Endothelial cell (in vitro differentiated cells): ENCODE measurements around the gene FBLN2. TPM values are rescaled to one million over a fixed set of nuclear protein-coding genes. Genes with fewer than 3 reads are reported as not detected.

Experiments
- DNase-seq: peaks from one replicate; pipeline ENCODE4 v3.0.0; 2021; ENCODE audit warnings: low spot score
- H3K27ac Mint-ChIP-seq: one replicate; pipeline ENCODE4 v1.8.0; 2021; ENCODE audit warnings: mixed read lengths, inconsistent platforms; ENCODE audit not compliant: unreplicated experiment
- H3K27me3 Mint-ChIP-seq: one replicate; pipeline ENCODE4 v1.8.0; 2021; ENCODE audit warnings: mild to moderate bottlenecking, moderate library complexity, mixed read lengths, inconsistent platforms; ENCODE audit not compliant: unreplicated experiment
- H3K36me3 Mint-ChIP-seq: one replicate; pipeline ENCODE4 v1.8.0; 2021; ENCODE audit warnings: mild to moderate bottlenecking, low read depth, mixed read lengths, inconsistent platforms; ENCODE audit not compliant: unreplicated experiment
- H3K4me1 Mint-ChIP-seq: one replicate; pipeline ENCODE4 v1.8.0; 2021; ENCODE audit warnings: mild to moderate bottlenecking, mixed read lengths, inconsistent platforms; ENCODE audit not compliant: unreplicated experiment
- H3K4me3 Mint-ChIP-seq: one replicate; pipeline ENCODE4 v1.8.0; 2021; ENCODE audit warnings: mild to moderate bottlenecking, mixed read lengths, inconsistent platforms; ENCODE audit not compliant: unreplicated experiment
- H3K9me3 Mint-ChIP-seq: one replicate; pipeline ENCODE4 v1.8.0; 2021; ENCODE audit warnings: mixed read lengths, inconsistent platforms; ENCODE audit not compliant: unreplicated experiment
- total RNA-seq: library from RNA; stranded (reverse); fragmentation: NEBNext Ultra II Directional; extraction: Animal tissue kit (Norgen Biotek cat#: 25700); gene quantifications from one replicate; pipeline ENCODE4 v1.2.1, GENCODE V29; 2021; ENCODE audit not compliant: unreplicated experiment
- TF ChIP-seq, protein P1 (sequence below): fragments of 200-600 bp; sonication (generic); IDR thresholded peaks from one replicate; pipeline ENCODE4 v1.5.0; 2021; ENCODE audit warnings: antibody characterized with exemption; ENCODE audit not compliant: unreplicated experiment

Gene FBLN2
- total RNA-seq, 1 donor from 2014 or later, result 10.5 TPM

DNA sequence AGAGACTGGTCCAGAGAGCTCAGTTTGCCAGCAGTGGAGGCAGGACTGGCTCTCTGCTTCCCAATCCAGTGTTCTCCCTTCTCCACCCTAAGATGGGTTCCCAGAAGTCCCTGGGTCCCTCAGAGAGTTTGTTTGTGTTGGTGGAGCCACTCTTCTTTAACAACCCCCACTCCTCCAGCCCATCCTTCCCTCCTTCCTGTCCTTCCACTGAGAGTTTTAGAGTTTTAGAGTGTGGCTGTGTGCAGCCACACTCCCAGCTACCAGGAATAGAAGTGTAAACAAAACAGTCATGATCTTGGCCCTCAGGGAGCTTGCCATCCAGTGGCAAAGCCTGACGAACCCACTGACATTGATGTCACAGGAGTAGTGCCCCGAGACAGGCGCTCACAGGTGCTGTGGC, 12.5 kb upstream of the FBLN2 start:
- DNase-seq, result no peak
- H3K9me3 Mint-ChIP-seq, result no peaks in the 10 kb centered on the region
- TF ChIP-seq, protein P1, sequence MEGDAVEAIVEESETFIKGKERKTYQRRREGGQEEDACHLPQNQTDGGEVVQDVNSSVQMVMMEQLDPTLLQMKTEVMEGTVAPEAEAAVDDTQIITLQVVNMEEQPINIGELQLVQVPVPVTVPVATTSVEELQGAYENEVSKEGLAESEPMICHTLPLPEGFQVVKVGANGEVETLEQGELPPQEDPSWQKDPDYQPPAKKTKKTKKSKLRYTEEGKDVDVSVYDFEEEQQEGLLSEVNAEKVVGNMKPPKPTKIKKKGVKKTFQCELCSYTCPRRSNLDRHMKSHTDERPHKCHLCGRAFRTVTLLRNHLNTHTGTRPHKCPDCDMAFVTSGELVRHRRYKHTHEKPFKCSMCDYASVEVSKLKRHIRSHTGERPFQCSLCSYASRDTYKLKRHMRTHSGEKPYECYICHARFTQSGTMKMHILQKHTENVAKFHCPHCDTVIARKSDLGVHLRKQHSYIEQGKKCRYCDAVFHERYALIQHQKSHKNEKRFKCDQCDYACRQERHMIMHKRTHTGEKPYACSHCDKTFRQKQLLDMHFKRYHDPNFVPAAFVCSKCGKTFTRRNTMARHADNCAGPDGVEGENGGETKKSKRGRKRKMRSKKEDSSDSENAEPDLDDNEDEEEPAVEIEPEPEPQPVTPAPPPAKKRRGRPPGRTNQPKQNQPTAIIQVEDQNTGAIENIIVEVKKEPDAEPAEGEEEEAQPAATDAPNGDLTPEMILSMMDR, result no peak
- H3K4me1 Mint-ChIP-seq, result peaks cover 19% of the 10 kb centered on the region
- peaks cover 22% of the 10 kb centered on the region for H3K27me3 Mint-ChIP-seq
- H3K27ac Mint-ChIP-seq, result peak overlapping the region; percentile 43
- H3K36me3 Mint-ChIP-seq, result no peaks in the 10 kb centered on the region
- peak overlapping the region; percentile 33 for H3K4me3 Mint-ChIP-seq

DNA sequence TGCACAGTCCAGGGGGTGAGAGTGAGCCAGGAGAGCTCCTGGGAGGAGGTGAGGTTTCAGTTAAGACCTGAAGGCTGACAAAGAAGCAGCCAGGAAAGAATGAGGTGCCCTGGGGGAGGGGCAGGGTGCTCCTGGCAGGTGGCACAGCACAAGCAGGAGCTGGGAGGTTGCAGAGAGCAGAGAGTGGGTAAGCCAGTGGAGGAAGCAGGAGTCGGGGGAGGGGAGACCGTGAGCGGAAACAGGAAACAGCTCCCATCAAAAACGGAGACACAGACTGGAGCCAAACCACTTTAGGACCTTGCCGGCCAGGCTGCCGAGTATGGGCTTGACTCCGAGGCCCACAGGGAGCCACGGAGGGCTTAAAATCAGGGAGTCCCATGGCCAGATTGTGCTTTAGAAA, 12.1 kb upstream of the FBLN2 start:
- H3K27me3 Mint-ChIP-seq, result peaks cover 22% of the 10 kb centered on the region
- H3K4me3 Mint-ChIP-seq, result peak overlapping the region; percentile 33
- no peaks in the 10 kb centered on the region for H3K9me3 Mint-ChIP-seq
- H3K36me3 Mint-ChIP-seq, result no peaks in the 10 kb centered on the region
- H3K27ac Mint-ChIP-seq, result peak overlapping the region; percentile 43
- H3K4me1 Mint-ChIP-seq, result peaks cover 19% of the 10 kb centered on the region
- DNase-seq, result peak; percentile 36
- TF ChIP-seq, protein P1, result no peak

DNA sequence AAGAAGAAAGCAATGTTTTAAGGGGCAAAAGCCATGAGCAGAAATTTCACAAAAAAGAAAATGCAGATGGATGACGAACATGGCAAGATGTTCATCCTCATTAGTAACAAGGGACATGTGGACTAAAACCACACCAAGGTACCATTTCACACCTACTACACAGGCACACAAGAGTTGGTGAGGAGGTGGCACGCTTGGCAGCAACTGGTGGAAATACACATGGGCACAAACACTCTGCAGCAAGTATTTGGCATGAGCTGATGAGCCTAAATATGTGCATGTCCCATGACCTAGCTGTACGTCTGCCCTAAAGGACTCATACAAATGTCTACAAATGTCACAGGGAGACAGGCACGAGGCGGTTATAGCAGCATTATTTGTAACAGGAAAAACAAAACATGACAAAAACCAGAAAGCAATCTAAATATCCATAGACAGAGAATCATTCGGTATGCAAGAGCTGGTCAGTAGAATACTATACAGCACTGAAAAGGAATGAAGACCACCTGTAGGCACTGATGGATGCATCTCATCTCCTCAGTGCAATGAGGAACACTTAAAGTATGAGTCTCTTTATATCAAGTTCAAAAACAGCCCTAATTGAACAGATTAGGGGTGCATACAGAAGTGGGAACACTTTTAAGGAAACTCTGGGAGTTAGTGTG, 11.5 kb upstream of the FBLN2 start:
- TF ChIP-seq, protein P1, result no peak
- Mint-ChIP-seq H3K27me3 (peaks cover 20% of the 10 kb centered on the region), H3K4me3 (no peak overlapping the region), H3K27ac (peak overlapping the region; percentile 43), H3K36me3 (no peaks in the 10 kb centered on the region), H3K4me1 (peaks cover 19% of the 10 kb centered on the region), H3K9me3 (no peaks in the 10 kb centered on the region)
- DNase-seq, result no peak

DNA sequence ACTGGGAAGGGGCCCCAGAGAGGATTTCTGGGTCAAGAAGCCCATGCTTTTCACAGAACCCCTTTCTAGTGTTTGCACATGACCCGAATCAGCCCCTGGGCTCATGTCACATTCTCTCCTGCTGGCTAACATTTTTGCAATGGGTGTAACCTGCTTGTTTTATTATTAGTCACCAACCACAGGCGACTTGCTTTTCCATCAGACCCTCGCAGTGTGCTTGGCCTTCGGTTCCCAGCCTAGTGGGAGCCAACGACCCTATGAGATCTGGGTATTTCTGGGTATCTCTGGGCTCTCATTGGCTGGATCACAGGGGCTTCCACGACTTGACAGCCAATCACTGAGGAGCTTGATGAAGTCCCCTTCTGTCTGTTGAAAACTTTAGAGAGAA, 11.0 kb upstream of the FBLN2 start:
- no peak for DNase-seq
- no peaks in the 10 kb centered on the region for H3K9me3 Mint-ChIP-seq
- peaks cover 19% of the 10 kb centered on the region for H3K4me1 Mint-ChIP-seq
- no peak overlapping the region for H3K4me3 Mint-ChIP-seq
- no peaks in the 10 kb centered on the region for H3K36me3 Mint-ChIP-seq
- H3K27me3 Mint-ChIP-seq, result peaks cover 20% of the 10 kb centered on the region
- TF ChIP-seq, protein P1, result no peak
- H3K27ac Mint-ChIP-seq, result no peak overlapping the region

DNA sequence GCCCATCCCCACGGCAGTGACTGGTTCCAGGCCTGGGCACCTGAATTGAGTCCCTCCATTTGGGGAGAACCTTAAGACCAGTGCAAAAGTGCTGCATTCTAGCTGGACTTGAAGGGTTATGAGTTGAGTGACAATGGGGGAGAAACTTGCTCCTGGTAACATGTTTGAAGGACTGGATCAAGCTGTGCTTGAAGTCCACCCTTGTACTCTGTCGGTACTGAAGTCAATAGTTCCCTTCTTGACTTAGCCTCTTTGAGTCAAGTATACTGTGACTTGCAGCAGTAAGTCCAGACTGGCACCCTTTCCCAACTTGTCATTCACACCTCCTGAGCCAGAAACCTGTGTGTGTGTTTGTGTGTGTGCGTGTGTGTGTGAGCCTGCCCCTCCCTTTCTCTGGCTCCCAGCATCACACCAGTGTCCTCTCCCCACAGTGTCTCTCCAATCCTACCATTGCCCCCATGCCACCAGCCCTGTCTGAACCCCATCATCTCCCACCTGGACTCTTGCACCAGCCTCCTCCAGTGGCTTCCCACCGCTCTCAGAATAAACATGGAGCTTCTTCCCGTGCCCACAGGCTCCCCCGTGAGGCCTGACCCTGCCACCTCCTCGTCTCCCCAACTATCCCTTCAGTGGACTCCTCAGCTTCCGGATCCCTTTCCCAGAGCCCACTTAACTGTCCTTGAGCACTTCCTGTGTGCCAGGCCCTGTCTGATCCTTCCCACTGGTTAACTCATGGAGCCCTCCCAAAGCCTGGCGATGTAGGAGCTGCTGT, 10.2 kb upstream of the FBLN2 start:
- Mint-ChIP-seq H3K4me3 (no peak overlapping the region), H3K9me3 (no peaks in the 10 kb centered on the region), H3K27me3 (peaks cover 22% of the 10 kb centered on the region), H3K36me3 (no peaks in the 10 kb centered on the region), H3K4me1 (peaks cover 19% of the 10 kb centered on the region), H3K27ac (no peak overlapping the region)
- TF ChIP-seq, protein P1, result no peak
- no peak for DNase-seq
